Nephron (organoid): Measurements from ENCODE around the gene TRIM71.
A peak's percentile ranks its signal among the peaks of the same experiment; 100 is the strongest.

ENCODE experiments used
- H3K27ac Mint-ChIP-seq, 3 experiments: 2 replicates each; pipeline ENCODE4 v1.8.0; 2020; ENCODE audit warnings: mixed read lengths in 3 of 3, mild to moderate bottlenecking in 2 of 3, moderate library complexity in 1 of 3
- H3K27me3 Mint-ChIP-seq: 2 replicates; pipeline ENCODE4 v1.8.0; 2021; ENCODE audit warnings: low read depth, mild to moderate bottlenecking, moderate library complexity, mixed read lengths
- H3K36me3 Mint-ChIP-seq: 2 replicates; pipeline ENCODE4 v1.8.0; 2020; ENCODE audit warnings: low read depth, mixed read lengths
- H3K4me1 Mint-ChIP-seq: 2 replicates; pipeline ENCODE4 v1.8.0; 2020; ENCODE audit warnings: mixed read lengths
- H3K4me3 Mint-ChIP-seq, 3 experiments: 2 replicates each; pipeline ENCODE4 v1.8.0; 2020; ENCODE audit warnings: mild to moderate bottlenecking in 3 of 3, mixed read lengths in 3 of 3, moderate library complexity in 2 of 3
- H3K9me3 Mint-ChIP-seq: 2 replicates; pipeline ENCODE4 v1.8.0; 2020; ENCODE audit warnings: mixed read lengths
- TF ChIP-seq, protein P1 (sequence below), 3 experiments: fragments of 200-600 bp; sonication (generic); IDR thresholded peaks; one replicate each; pipeline ENCODE4 v1.5.0; 2021; ENCODE audit warnings: antibody characterized with exemption in 3 of 3; ENCODE audit not compliant: unreplicated experiment in 3 of 3

Gene TRIM71

GRCh38 chr3:32814361-32814760 is 3.4 kb upstream of the TRIM71 start:
- Mint-ChIP-seq H3K36me3 (no peaks in the 10 kb centered on the region), H3K4me1 (peaks cover 17% of the 10 kb centered on the region), H3K4me3 (peak overlapping the region in 1 of 3 experiments; percentile 26), H3K27me3 (peaks cover 56% of the 10 kb centered on the region), H3K9me3 (peaks cover 5% of the 10 kb centered on the region), H3K27ac (peak overlapping the region in 2 of 3 experiments; percentile 54 to 90)
- TF ChIP-seq, protein P1, sequence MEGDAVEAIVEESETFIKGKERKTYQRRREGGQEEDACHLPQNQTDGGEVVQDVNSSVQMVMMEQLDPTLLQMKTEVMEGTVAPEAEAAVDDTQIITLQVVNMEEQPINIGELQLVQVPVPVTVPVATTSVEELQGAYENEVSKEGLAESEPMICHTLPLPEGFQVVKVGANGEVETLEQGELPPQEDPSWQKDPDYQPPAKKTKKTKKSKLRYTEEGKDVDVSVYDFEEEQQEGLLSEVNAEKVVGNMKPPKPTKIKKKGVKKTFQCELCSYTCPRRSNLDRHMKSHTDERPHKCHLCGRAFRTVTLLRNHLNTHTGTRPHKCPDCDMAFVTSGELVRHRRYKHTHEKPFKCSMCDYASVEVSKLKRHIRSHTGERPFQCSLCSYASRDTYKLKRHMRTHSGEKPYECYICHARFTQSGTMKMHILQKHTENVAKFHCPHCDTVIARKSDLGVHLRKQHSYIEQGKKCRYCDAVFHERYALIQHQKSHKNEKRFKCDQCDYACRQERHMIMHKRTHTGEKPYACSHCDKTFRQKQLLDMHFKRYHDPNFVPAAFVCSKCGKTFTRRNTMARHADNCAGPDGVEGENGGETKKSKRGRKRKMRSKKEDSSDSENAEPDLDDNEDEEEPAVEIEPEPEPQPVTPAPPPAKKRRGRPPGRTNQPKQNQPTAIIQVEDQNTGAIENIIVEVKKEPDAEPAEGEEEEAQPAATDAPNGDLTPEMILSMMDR (IDR thresholded peaks at IDR 0.05; ENCODE audit: unreplicated experiment in 3 of 3), result no peak

DNA sequence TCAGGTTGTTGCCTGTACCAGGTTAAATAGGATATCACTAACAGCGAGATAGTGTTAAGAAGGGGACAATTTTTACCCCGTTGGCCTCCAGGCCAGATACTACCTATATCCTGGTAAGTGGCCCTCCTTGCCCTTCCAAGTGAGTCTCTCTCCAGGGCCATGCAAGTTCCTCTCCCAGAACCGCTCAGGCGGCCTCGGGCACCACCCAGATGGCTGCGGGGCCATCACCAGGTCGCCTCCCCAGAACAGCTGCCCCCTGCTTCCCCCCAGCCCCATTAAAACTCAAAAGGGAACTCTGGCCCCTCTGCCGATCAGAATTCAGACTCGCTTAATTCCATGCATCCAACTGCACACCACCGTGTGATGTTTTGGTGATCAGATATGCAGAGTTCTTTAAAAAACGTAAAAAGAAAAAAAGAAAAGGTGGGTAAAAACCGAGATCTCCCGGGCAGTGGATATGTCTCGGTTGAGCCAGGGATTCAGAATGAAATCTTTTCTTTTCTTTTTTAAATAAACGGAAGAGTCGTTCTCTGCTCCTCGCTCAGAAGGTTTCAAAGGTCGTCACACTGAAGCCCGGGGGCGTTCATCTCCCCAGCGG is 1.9 kb upstream of the TRIM71 start:
- H3K27ac Mint-ChIP-seq, result peak overlapping the region; percentile 29 to 97 (median 66)
- peaks cover 17% of the 10 kb centered on the region for H3K4me1 Mint-ChIP-seq
- H3K4me3 Mint-ChIP-seq, result peak overlapping the region; percentile 89 to 92 (median 92)
- H3K9me3 Mint-ChIP-seq, result peaks cover 5% of the 10 kb centered on the region
- TF ChIP-seq, protein P1 (IDR thresholded peaks at IDR 0.05; ENCODE audit: unreplicated experiment in 3 of 3), result no peak
- H3K27me3 Mint-ChIP-seq, result peaks cover 71% of the 10 kb centered on the region
- H3K36me3 Mint-ChIP-seq, result no peaks in the 10 kb centered on the region

DNA sequence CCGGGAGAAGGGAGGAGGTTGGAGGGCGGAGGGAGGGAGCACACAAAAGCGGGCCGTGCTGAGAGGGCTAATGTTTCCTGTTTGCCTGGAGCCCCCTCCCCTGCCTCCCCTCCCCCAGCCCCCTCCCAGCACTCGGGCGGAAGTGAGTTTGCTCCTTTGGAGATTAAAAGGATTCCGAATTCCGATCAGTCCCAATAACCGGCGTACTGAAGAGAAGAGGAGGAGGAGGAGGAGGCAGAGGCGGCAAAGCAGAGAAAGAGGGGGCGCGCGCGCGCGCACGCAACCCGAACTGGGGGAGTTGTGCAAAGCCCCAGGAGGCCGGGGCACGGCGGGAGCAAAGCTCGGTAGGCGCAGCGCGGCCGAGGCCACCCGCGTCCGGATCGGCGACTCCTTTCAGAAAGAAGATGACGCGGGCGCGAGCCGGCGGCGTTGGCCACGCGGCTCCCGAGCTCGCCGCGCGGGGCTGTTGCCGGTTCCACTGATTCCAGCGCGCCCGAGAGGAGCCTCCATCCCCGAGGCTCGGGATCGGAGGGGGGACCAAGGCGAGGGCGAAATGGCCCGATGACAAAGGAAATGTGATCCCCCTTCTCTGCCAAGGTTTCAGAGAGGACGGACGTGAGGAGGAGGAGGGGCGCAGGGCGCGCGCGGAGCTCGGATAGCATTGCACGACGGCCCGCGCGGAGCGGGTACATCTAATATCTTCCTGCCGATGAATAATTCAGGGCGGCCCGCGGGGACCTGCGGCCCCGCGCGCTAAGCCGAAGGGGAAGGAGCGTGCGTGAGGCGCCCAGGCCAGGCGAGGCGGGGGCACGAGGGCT is 1.1 kb upstream of the TRIM71 start:
- TF ChIP-seq, protein P1 (IDR thresholded peaks at IDR 0.05; ENCODE audit: unreplicated experiment in 3 of 3), result no peak
- peaks cover 17% of the 10 kb centered on the region for H3K4me1 Mint-ChIP-seq
- peaks cover 5% of the 10 kb centered on the region for H3K9me3 Mint-ChIP-seq
- no peaks in the 10 kb centered on the region for H3K36me3 Mint-ChIP-seq
- H3K27me3 Mint-ChIP-seq, result peaks cover 79% of the 10 kb centered on the region
- peak overlapping the region; percentile 29 to 97 (median 79) for H3K27ac Mint-ChIP-seq
- H3K4me3 Mint-ChIP-seq, result peak overlapping the region; percentile 89 to 92 (median 92)

DNA sequence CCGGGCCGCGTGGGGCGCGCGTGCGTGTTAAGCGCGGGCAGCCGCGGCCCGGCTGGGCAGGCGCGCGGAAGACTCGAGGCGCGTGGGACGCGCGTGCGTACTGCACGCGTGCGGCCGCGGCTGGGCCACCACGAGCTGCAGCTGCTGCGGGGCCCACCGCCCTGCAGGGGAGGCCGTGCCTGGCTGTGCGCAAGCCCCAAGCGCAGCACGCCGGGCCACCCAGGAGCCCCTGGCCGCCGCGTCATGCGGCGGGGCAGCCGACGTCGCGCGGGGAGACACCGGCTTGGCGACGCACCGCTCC is 590 bp upstream of the TRIM71 start:
- peaks cover 21% of the 10 kb centered on the region for H3K4me1 Mint-ChIP-seq
- TF ChIP-seq, protein P1 (IDR thresholded peaks at IDR 0.05; ENCODE audit: unreplicated experiment in 3 of 3), result no peak
- H3K9me3 Mint-ChIP-seq, result peaks cover 5% of the 10 kb centered on the region
- peaks cover 84% of the 10 kb centered on the region for H3K27me3 Mint-ChIP-seq
- no peaks in the 10 kb centered on the region for H3K36me3 Mint-ChIP-seq
- peak overlapping the region in 1 of 3 experiments; percentile 97 for H3K27ac Mint-ChIP-seq
- H3K4me3 Mint-ChIP-seq, result peak overlapping the region; percentile 89 to 92 (median 91)

GRCh38 chr3:32818229-32818969 is 602 bp downstream of the TRIM71 start:
- Mint-ChIP-seq H3K27ac (peak overlapping the region; percentile 28 to 86 (median 34)), H3K9me3 (peaks cover 5% of the 10 kb centered on the region), H3K36me3 (peaks cover 3% of the 10 kb centered on the region), H3K4me3 (peak overlapping the region; percentile 85 to 88 (median 87)), H3K4me1 (peaks cover 21% of the 10 kb centered on the region), H3K27me3 (peaks cover 92% of the 10 kb centered on the region)
- TF ChIP-seq, protein P1 (IDR thresholded peaks at IDR 0.05; ENCODE audit: unreplicated experiment in 3 of 3), result no peak
